ENCODE data around the gene FAM241B.

FAM241B gene

GRCh38 chr10:69666756-69667155, 36.7 kb downstream of the FAM241B start:
- no peak overlapping the region for H2AFZ ChIP-seq (ENCODE audit: low read length)
- no peaks in the 10 kb centered on the region for H3K4me1 ChIP-seq (ENCODE audit: insufficient read depth, low read length, severe bottlenecking)
- no peaks in the 10 kb centered on the region for H3K36me3 ChIP-seq (ENCODE audit: insufficient read depth, low read length)
- no peak overlapping the region for H3K4me3 ChIP-seq (ENCODE audit: low read depth, low read length, poor library complexity, severe bottlenecking)
- no peak overlapping the region for H3K4me2 ChIP-seq (ENCODE audit: low read length)
- H3K79me2 ChIP-seq (ENCODE audit: insufficient read depth, low read length) = no peaks in the 10 kb centered on the region
- no peaks in the 10 kb centered on the region for H3K9me3 ChIP-seq (ENCODE audit: low read length)
- H3K27ac ChIP-seq (ENCODE audit: low read depth, low read length, poor library complexity, severe bottlenecking) = no peak overlapping the region
- no peaks in the 10 kb centered on the region for H3K9me2 ChIP-seq (ENCODE audit: low read depth, low read length)
- no peaks in the 10 kb centered on the region for H4K20me1 ChIP-seq (ENCODE audit: insufficient read depth, low read length)
- no peaks in the 10 kb centered on the region for H3K27me3 ChIP-seq (ENCODE audit: insufficient read depth, low read length)
- no peak overlapping the region for H3K9ac ChIP-seq (ENCODE audit: low read length)
- no peaks in the 10 kb centered on the region for H3F3A ChIP-seq (ENCODE audit: insufficient read depth, low read length)
- TF ChIP-seq CTCF (IDR thresholded peaks at IDR 0.05; ENCODE audit: low read length) (no peak), EZH2 (IDR thresholded peaks at IDR 0.05; ENCODE audit: borderline replicate concordance, low read length) (no peak)

- Histone ChIP-seq H4K20me1 (ENCODE audit: insufficient read depth, low read length) (no peaks in the 10 kb centered on the region), H3F3A (ENCODE audit: insufficient read depth, low read length) (no peaks in the 10 kb centered on the region), H3K4me3 (ENCODE audit: low read depth, low read length, poor library complexity, severe bottlenecking) (no peak overlapping the region), H3K36me3 (ENCODE audit: insufficient read depth, low read length) (no peaks in the 10 kb centered on the region), H3K79me2 (ENCODE audit: insufficient read depth, low read length) (no peaks in the 10 kb centered on the region), H3K4me1 (ENCODE audit: insufficient read depth, low read length, severe bottlenecking) (no peaks in the 10 kb centered on the region), H3K9me3 (ENCODE audit: low read length) (no peaks in the 10 kb centered on the region), H3K4me2 (ENCODE audit: low read length) (no peak overlapping the region), H3K9ac (ENCODE audit: low read length) (no peak overlapping the region), H2AFZ (ENCODE audit: low read length) (no peak overlapping the region), H3K9me2 (ENCODE audit: low read depth, low read length) (no peaks in the 10 kb centered on the region), H3K27me3 (ENCODE audit: insufficient read depth, low read length) (no peaks in the 10 kb centered on the region), H3K27ac (ENCODE audit: low read depth, low read length, poor library complexity, severe bottlenecking) (no peak overlapping the region)
- TF ChIP-seq CTCF (IDR thresholded peaks at IDR 0.05; ENCODE audit: low read length) = no peak
- no peak for TF ChIP-seq EZH2 (IDR thresholded peaks at IDR 0.05; ENCODE audit: borderline replicate concordance, low read length)
Measured at GRCh38 chr10:69668721-69669120, 38.7 kb downstream of the FAM241B start.

- Histone ChIP-seq H3K27me3 (ENCODE audit: insufficient read depth, low read length) (no peaks in the 10 kb centered on the region), H3F3A (ENCODE audit: insufficient read depth, low read length) (no peaks in the 10 kb centered on the region), H2AFZ (ENCODE audit: low read length) (no peak overlapping the region), H3K9me3 (ENCODE audit: low read length) (no peaks in the 10 kb centered on the region), H3K9me2 (ENCODE audit: low read depth, low read length) (no peaks in the 10 kb centered on the region), H3K4me3 (ENCODE audit: low read depth, low read length, poor library complexity, severe bottlenecking) (no peak overlapping the region), H3K36me3 (ENCODE audit: insufficient read depth, low read length) (no peaks in the 10 kb centered on the region), H3K4me2 (ENCODE audit: low read length) (no peak overlapping the region), H3K79me2 (ENCODE audit: insufficient read depth, low read length) (no peaks in the 10 kb centered on the region), H3K4me1 (ENCODE audit: insufficient read depth, low read length, severe bottlenecking) (no peaks in the 10 kb centered on the region), H4K20me1 (ENCODE audit: insufficient read depth, low read length) (no peaks in the 10 kb centered on the region), H3K27ac (ENCODE audit: low read depth, low read length, poor library complexity, severe bottlenecking) (no peak overlapping the region), H3K9ac (ENCODE audit: low read length) (no peak overlapping the region)
- TF ChIP-seq CTCF (IDR thresholded peaks at IDR 0.05; ENCODE audit: low read length) (no peak), EZH2 (IDR thresholded peaks at IDR 0.05; ENCODE audit: borderline replicate concordance, low read length) (no peak)
Measured at GRCh38 chr10:69669409-69669808, 39.4 kb downstream of the FAM241B start.
